GM19099 (cell line): ENCODE data around the gene MACC1.

Source experiments
- POLR2A ChIP-seq: IDR thresholded peaks from 3 replicates; pipeline ENCODE4 v1.6.1; 2011; ENCODE audit warnings: low read depth; ENCODE audit not compliant: insufficient read length; ENCODE audit errors: extremely low read depth

MACC1 gene

GRCh38 chr7:20237464-20238193, 20.4 kb upstream of the MACC1 start:
- no peak for TF ChIP-seq POLR2A

DNA sequence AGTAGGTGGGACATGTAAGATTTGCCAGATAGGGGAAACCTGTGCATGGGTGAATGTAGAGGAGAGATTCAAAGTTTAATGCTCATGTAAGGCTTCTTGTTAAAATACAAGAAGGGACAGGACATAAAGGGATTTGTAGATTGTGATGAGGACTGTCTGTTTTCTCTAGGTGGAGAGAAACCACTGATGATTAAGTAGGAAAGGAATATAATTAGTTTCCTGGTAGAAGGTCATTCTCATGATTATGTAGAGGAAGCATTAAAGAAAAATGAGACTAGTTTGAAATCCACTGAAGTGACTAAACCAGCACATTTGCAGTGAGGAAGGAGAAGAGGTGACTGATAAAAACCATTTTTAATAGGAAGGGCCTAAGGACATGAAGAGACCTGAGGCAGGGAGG, 19.6 kb upstream of the MACC1 start:
- TF ChIP-seq POLR2A, result no peak

DNA sequence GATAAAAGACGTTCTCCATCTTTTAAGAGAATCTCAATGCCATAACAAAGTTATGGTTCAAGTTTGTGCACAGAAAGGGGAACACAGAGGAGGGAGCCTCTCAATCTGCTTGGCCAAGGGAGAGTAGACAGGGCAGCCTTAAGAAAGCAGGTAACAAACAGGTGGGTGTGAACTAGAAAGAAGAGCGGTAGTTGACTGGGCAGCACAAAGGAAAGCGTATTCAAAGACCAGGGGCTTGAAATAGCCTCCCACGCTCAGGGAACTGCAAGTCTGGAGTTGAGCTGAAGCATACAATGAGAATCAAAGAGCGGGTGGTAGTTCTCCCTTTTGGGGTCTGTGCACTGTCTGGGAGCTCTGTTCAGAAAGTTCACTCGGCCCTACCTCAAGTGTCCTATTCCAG, 18.9 kb upstream of the MACC1 start:
- no peak for TF ChIP-seq POLR2A

DNA sequence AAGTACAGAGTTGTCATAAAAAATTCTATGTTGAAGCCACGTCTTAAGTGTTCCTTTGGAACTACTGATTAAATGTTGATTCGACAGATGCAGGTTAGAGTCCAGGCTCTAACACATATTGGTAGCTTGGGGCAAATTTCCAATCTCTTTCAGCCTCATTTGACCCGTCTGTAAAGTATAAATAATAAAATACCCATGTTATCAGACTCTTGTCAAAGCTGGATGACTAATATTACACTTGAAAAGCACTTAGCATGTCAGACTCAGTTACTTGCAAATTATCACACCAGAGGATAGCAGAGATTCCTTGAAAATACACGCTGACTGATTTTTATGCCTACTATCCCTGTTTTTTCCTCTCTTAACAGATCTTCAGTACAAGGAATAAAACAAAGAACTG, 18.1 kb upstream of the MACC1 start:
- TF ChIP-seq POLR2A, result no peak

DNA sequence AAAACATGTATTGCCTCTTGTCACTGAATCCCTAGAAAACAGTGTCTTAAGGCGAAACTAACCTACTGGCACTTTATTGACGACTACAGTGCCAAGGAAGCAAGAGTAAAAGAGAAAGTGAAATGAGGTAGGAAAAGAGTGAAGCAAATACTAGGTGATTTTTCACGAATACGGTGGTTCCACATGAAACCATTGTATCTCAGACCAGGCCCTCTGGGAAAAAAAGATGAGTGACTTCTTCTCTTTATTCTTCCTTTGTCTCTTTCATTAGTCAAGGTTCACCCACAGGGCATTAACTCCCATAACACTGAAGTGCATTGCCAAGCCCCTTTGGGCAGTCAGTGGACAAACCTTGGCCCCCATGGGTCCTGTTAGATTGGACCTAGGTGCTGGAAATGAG, 16.2 kb upstream of the MACC1 start:
- no peak for TF ChIP-seq POLR2A

DNA sequence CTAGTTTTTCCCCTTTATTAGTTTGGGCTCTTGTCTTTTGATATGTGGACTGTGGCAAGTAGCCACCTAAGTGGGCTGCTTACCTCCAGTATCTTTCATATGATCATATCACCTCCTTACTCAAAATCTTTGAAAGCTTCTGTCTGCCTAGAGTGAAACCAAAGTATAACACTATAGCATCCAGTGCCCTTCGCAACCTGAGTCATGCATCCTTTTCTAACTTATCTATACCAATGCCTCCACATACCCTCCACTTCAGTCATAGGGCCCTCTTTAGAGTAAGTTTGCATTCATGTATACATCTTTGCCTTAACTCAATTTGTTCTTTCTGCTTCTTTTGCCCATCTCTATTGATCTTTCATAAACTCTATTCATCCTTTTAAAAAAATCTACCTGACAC, 15.7 kb upstream of the MACC1 start:
- no peak for TF ChIP-seq POLR2A

- TF ChIP-seq POLR2A, result no peak
These were observed 12.7 kb upstream of the MACC1 start for GRCh38 chr7:20229646-20230500.

GRCh38 chr7:20229081-20229480, 11.9 kb upstream of the MACC1 start:
- no peak for TF ChIP-seq POLR2A

DNA sequence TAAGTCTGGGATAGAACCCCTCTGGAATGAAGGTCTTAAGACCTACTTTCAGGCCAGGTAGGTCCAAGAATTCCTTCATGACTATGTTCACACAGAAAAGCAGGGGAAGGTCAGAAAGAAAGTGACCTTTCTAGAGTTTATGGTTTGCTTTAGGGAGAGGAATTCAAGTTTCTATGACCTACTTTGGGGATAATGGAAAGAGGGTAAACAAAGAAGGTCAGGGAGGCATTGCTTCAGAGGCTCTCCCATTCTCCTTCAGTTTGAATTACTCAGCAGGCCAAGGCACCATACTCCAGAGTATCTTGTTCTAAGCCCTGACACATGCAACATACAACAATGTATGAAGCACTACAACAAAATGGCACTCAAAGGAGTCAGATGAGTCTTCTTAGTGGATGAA, 11.5 kb upstream of the MACC1 start:
- no peak for TF ChIP-seq POLR2A

- TF ChIP-seq POLR2A, result no peak
These were observed 10.2 kb upstream of the MACC1 start for GRCh38 chr7:20227291-20227795.

- TF ChIP-seq POLR2A, result no peak
These were observed 9.7 kb upstream of the MACC1 start for GRCh38 chr7:20226860-20227259.

GRCh38 chr7:20225384-20225783, 8.2 kb upstream of the MACC1 start:
- no peak for TF ChIP-seq POLR2A

DNA sequence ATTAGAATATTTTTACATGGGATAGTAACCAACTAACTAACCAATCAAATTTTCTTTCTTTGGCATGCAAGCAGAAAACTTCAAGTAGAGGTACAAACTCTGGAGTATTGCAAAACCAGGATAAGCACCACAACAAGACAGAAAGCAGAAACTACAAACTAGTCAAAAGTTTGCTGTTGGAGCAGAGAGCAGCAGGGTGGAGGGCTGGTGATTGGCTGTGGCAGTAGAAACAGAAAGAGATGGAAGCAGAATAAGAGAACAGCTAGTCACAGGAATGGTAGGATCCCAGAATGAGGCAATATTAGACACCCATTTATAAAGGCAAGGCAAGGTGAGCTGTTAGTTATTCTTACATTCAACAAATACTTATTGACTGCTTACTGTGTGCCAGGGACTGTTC, 6.8 kb upstream of the MACC1 start:
- no peak for TF ChIP-seq POLR2A

DNA sequence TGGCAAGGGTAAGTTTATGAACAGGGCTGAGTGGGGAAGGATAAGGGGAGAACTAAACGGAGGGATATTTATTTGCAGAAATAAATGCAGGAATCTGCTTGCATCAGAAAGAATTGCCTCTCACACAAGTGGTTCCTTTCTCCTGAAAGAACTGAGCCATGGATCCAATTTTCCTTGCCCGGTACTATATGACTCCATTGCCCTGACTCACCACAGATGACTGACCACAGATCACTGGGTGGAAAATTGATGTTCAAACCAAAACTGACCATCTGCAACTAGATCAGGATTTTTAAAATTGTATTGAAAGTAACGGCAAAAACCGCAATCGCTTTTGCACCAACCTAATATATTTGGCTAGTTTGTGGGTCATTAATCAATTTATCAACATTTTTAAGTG, 6.2 kb upstream of the MACC1 start:
- TF ChIP-seq POLR2A, result no peak

DNA sequence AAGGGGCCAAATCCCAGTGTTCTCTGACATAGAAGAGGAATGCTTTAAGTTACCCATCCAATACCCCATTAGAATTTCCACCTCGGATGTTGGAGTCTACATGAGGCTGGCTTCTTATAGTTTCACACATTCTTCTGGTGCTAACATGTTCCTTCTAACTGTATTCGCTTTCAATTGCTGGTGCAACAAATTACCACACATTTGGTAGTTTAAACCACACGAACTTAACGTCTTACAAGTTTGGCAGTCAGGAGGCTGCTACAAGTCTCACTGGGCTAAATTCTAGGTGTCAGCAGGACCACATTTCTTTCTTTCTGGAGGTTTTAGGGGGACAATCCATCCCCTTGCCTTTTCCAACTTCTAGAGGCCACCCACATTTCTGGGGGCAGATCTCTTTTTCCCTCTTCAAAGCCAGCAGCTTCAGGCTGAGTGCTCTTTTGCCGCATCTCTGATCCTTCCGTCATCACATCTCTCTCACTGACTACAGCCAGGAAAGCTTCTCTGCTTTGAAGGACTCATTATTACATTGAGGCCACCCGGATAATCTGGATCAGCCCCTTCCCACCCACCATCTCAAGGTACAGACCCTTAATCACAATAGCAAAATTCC, 5.1 kb upstream of the MACC1 start:
- TF ChIP-seq POLR2A, result no peak

- peak; percentile 4 for TF ChIP-seq POLR2A
These were observed 3.9 kb upstream of the MACC1 start for GRCh38 chr7:20220921-20221547.

DNA sequence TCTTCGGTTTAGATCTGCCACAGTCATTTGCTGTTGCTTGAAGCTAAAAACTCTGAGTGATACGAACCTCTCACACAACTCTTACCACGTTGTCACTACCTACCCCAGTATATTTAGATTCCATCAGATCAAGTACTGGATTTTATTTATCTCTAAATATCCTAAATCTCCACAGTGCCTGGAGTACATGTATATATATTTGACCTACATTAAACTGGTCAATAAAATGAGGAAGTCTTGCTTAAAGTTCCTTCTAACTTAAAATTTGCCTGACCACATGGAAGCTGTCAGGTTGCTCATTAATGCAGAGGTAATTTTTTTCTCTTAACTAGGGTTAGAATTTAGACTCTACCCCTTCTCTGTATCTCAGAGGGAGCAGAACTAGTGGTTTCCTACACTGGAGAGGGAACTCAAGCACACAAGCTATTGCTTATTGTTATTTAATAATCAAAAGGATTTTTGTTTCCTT, 3.1 kb upstream of the MACC1 start:
- TF ChIP-seq POLR2A, result peak; percentile 71
